Ovary (tissue), 3 donors: ENCODE results near the gene CHRM4.
A peak's percentile ranks its signal among the peaks of the same experiment; 100 is the strongest.

Source experiments
- CTCF ChIP-seq, 3 donors: fragments of 450-650 bp in 2 of 3; fragments of 200-600 bp in 1 of 3; IDR thresholded peaks; one replicate each; pipeline versions ENCODE4 v1.5.1 to v1.8.0; 2016 to 2022; ENCODE audit warnings: antibody characterized with exemption in 3 of 3, mild to moderate bottlenecking in 1 of 3
- EP300 ChIP-seq: sonication (generic); formaldehyde crosslinking; IDR thresholded peaks from one replicate; pipeline ENCODE4 v1.6.1; 2017; ENCODE audit warnings: antibody characterized with exemption
- POLR2A ChIP-seq: fragments of 450-650 bp; IDR thresholded peaks from one replicate; pipeline ENCODE4 v1.6.1; 2017; ENCODE audit warnings: antibody characterized with exemption, mild to moderate bottlenecking, moderate library complexity
- donor health status: DM: no; HTN: no; CAD: no.

DNA sequence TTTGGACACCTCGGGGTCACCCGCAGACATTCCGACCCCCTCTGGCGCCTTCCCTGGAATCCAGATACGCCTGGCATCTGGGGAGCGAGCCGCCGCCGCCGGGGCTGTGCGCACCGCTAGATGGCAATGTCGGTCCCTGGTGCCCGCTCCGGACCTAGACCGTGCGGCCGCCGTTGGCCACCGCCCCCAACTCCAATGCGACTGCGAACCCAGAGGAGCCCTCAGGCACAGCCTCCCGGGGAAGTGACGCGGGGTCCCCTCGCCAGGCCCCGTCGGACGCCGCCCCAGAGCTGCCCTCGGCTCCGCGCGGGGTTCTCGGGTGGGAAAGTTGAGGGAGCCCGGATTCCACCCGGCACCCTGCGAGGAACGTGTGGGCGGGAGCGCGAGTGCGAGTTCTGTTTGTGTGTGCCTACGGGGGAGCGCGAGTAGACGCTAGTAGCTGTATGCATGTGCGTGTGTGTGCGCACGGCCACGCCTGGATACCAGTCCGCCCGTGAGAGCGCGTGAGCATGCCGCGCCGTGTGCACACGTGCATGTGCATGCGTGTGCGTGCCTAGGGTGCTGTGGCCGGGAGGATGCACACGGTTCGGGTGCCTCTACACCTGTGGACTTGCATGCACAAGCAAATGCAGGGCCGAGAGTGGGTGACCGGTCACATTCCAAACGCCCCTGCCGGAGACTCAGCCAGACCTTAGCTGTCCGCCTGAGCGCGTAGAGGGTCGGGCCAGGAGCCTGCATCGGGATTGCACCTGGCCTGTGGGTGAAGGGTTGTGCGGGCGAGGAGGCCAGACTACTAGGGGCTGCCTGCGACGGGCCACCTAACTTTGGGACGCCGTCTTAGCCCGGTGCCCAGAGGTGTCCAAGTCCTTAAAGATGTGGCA, 1.9 kb downstream of the CHRM4 start:
- peak; percentile 56 to 65 (median 61) for TF ChIP-seq CTCF (IDR thresholded peaks at IDR 0.05)
- TF ChIP-seq POLR2A, result no peak
- TF ChIP-seq EP300, result no peak
